ENCODE measurements around the gene EXOC2. TPM values are rescaled to one million over a fixed set of nuclear protein-coding genes. Genes with fewer than 3 reads are reported as not detected.

EXOC2 gene
- total and polyA plus RNA-seq, 10 of the 15 experiments (the other 5 are each of a cell fraction or from before 2014, with no cell fraction given): 8.7 to 32.8 (median 20.7) TPM

DNA sequence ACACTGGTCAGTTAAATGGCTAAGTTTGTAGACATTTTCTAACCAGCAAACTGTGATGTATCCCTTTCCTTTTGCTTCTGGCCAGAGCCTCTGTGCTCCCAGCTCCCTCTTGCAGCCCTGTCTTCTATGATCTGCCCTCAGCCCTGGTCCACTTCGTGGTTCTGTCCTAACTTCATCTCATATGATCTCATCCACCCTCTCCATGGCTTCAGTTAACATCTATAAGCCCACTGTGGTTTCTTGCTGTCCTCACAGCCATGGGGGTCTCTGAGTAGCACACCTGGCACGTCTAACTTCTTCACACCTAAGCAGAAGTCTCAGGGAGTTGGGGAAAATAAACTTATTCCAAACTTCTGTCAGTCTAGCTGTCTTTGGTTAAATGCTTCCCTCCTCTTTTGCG is 219.6 kb downstream of the EXOC2 start (continued):
- TF ChIP-seq, protein P1, sequence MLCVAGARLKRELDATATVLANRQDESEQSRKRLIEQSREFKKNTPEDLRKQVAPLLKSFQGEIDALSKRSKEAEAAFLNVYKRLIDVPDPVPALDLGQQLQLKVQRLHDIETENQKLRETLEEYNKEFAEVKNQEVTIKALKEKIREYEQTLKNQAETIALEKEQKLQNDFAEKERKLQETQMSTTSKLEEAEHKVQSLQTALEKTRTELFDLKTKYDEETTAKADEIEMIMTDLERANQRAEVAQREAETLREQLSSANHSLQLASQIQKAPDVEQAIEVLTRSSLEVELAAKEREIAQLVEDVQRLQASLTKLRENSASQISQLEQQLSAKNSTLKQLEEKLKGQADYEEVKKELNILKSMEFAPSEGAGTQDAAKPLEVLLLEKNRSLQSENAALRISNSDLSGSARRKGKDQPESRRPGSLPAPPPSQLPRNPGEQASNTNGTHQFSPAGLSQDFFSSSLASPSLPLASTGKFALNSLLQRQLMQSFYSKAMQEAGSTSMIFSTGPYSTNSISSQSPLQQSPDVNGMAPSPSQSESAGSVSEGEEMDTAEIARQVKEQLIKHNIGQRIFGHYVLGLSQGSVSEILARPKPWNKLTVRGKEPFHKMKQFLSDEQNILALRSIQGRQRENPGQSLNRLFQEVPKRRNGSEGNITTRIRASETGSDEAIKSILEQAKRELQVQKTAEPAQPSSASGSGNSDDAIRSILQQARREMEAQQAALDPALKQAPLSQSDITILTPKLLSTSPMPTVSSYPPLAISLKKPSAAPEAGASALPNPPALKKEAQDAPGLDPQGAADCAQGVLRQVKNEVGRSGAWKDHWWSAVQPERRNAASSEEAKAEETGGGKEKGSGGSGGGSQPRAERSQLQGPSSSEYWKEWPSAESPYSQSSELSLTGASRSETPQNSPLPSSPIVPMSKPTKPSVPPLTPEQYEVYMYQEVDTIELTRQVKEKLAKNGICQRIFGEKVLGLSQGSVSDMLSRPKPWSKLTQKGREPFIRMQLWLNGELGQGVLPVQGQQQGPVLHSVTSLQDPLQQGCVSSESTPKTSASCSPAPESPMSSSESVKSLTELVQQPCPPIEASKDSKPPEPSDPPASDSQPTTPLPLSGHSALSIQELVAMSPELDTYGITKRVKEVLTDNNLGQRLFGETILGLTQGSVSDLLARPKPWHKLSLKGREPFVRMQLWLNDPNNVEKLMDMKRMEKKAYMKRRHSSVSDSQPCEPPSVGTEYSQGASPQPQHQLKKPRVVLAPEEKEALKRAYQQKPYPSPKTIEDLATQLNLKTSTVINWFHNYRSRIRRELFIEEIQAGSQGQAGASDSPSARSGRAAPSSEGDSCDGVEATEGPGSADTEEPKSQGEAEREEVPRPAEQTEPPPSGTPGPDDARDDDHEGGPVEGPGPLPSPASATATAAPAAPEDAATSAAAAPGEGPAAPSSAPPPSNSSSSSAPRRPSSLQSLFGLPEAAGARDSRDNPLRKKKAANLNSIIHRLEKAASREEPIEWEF (IDR thresholded peaks at IDR 0.05; ENCODE audit: insufficient replicate concordance, low read depth, low read length): no peak
- TF ChIP-seq ZNF207 (IDR thresholded peaks at IDR 0.05; ENCODE audit: borderline replicate concordance): no peak
- no peak for TF ChIP-seq POLR2AphosphoS2 (IDR thresholded peaks at IDR 0.05; ENCODE audit: low read depth, low read length)

DNA sequence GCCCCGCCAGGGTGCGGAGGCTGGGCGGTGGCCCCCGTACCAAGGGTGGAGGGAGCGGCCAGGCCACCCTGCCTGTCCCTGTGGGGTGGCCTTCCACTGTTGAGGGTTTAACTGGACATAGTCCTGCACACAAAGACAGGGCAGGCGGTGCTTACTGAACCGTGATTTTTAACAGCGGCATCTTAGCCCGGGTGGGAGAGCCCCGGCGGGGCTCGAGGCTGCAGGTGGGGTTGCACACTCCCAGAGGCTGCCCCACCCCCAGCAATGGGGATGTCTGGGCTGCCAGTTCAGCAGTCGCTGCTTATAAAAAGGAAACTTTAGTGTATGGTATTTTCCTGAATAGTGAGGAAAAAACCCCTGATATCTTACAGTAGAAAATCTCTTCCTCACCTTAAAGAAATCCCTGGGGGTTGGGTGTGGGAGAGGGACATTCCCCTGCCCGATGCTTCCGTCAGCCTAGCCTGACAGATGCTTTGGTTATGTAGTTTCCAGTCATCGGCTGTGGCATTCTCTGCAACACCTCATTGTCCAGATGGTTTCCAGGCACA is 222.0 kb downstream of the EXOC2 start:
- no peak overlapping the region; the same call in 1 of the 2 replicates for H3K4me3 ChIP-seq
- no peaks in the 10 kb centered on the region for H3K36me3 ChIP-seq (ENCODE audit: control insufficient read depth in 2 of 2, insufficient read depth in 2 of 2, low read length in 1 of 2)
- no peak for FAIRE-seq
- no peaks in the 10 kb centered on the region for H3K9me3 ChIP-seq (replicated peaks; ENCODE audit: control insufficient read depth, insufficient read depth, low read length)
- ATAC-seq: peak; percentile 69
- BruUV-seq (replicated peaks): no TSS peak
- CTCF ChIA-PET: no interaction called here
- peak overlapping the region; percentile 34 for H3K4me2 ChIP-seq (ENCODE audit: control insufficient read depth, insufficient read depth)
- no peak overlapping the region for H3K27ac ChIP-seq (ENCODE audit: control insufficient read depth, insufficient read depth)
- no peaks in the 10 kb centered on the region; a peak in 1 of 4 replicates for H3K27me3 ChIP-seq (replicated peaks in 1 of 2; ENCODE audit: control insufficient read depth in 2 of 2, insufficient read depth in 2 of 2, low read length in 1 of 2)
- POLR2A ChIA-PET: no interaction called here
- WGBS (ENCODE audit: insufficient coverage, insufficient replicate concordance, low lambda C conversion rate, missing lambda C conversion rate): 3% methylated on average over 16 of the region's 16 CpGs
- H3K79me2 ChIP-seq (ENCODE audit: control insufficient read depth, insufficient read depth, low read length): no peaks in the 10 kb centered on the region
- SMC1A ChIA-PET (ENCODE audit: uncharacterized antibody, unreplicated experiment): interaction anchor here (1.3 kb wide), 1 partner anchor 31 kb away, joined by 5 read pairs; no protein-coding TSS in a partner anchor
- peaks cover 36% of the 10 kb centered on the region for H3K4me1 ChIP-seq (ENCODE audit: control insufficient read depth, insufficient read depth, low read length)
- no peak overlapping the region for H2AFZ ChIP-seq (ENCODE audit: control insufficient read depth, low read depth, low read length)
- intact Hi-C loops (cut with micrococcal nuclease; ENCODE audit: unreplicated experiment): loop anchor here (5.0 kb wide), 1 partner anchor 39 kb away; no protein-coding TSS in a partner anchor
- RAD21 ChIA-PET (ENCODE audit: unreplicated experiment): no interaction called here
- H4K20me1 ChIP-seq (ENCODE audit: control insufficient read depth, insufficient read depth): no peaks in the 10 kb centered on the region
- no peak overlapping the region for H3K9ac ChIP-seq (ENCODE audit: control insufficient read depth, insufficient read depth, low read length)
- in situ Hi-C loops (cut with MboI): no loop called here
- DNase-seq (ENCODE audit: low read depth, low spot score): peak; percentile 45
- TF ChIP-seq BRCA1 (IDR thresholded peaks at IDR 0.05; ENCODE audit: low read depth, low read length) (no peak), HDGF (IDR thresholded peaks at IDR 0.05) (no peak), CREM (IDR thresholded peaks at IDR 0.05; ENCODE audit: low read depth) (peak; percentile 33; the same call in 1 of the 2 replicates), MXI1 (IDR thresholded peaks at IDR 0.05; ENCODE audit: low read depth, low read length) (no peak), EZH2 (IDR thresholded peaks at IDR 0.05; ENCODE audit: borderline replicate concordance, control insufficient read depth, low read depth, low read length) (no peak), ATF7 (IDR thresholded peaks at IDR 0.05; ENCODE audit: low read depth) (no peak), SMC3 (IDR thresholded peaks at IDR 0.05; ENCODE audit: borderline replicate concordance, low read length) (peak; percentile 8; the same call in 1 of the 2 replicates), NFIC (IDR thresholded peaks at IDR 0.05; ENCODE audit: low read depth, low read length) (no peak), RCOR1 (conservative IDR thresholded peaks at IDR 0.05; ENCODE audit: low read depth, low read length) (no peak)
- TF ChIP-seq, protein P2, sequence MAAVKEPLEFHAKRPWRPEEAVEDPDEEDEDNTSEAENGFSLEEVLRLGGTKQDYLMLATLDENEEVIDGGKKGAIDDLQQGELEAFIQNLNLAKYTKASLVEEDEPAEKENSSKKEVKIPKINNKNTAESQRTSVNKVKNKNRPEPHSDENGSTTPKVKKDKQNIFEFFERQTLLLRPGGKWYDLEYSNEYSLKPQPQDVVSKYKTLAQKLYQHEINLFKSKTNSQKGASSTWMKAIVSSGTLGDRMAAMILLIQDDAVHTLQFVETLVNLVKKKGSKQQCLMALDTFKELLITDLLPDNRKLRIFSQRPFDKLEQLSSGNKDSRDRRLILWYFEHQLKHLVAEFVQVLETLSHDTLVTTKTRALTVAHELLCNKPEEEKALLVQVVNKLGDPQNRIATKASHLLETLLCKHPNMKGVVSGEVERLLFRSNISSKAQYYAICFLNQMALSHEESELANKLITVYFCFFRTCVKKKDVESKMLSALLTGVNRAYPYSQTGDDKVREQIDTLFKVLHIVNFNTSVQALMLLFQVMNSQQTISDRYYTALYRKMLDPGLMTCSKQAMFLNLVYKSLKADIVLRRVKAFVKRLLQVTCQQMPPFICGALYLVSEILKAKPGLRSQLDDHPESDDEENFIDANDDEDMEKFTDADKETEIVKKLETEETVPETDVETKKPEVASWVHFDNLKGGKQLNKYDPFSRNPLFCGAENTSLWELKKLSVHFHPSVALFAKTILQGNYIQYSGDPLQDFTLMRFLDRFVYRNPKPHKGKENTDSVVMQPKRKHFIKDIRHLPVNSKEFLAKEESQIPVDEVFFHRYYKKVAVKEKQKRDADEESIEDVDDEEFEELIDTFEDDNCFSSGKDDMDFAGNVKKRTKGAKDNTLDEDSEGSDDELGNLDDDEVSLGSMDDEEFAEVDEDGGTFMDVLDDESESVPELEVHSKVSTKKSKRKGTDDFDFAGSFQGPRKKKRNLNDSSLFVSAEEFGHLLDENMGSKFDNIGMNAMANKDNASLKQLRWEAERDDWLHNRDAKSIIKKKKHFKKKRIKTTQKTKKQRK (IDR thresholded peaks at IDR 0.05; ENCODE audit: low read depth, low read length): no peak
- TF ChIP-seq, protein P3, sequence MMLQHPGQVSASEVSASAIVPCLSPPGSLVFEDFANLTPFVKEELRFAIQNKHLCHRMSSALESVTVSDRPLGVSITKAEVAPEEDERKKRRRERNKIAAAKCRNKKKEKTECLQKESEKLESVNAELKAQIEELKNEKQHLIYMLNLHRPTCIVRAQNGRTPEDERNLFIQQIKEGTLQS (IDR thresholded peaks at IDR 0.05; ENCODE audit: borderline replicate concordance, extremely low read depth, low read depth, low read length): no peak
